Choroid plexus epithelial cell (primary cell): ENCODE results near the gene HBEGF.

Experiments used
- DNase-seq: peaks from one replicate; pipeline ENCODE4 v3.0.0-alpha.2; 2010; ENCODE audit warnings: low read depth
- H3K4me3 ChIP-seq: 2 replicates; pipeline ENCODE4 v1.5.1; 2011; ENCODE audit warnings: low read depth, mild to moderate bottlenecking, control low read depth, low read length, moderate library complexity
- TF ChIP-seq, protein P1 (sequence below): conservative IDR thresholded peaks from 2 replicates; pipeline ENCODE4 v1.5.1; 2011; ENCODE audit warnings: low read depth, mild to moderate bottlenecking, control low read depth, inconsistent platforms, low read length, moderate library complexity

The HBEGF gene

GRCh38 chr5:140362311-140362710, 15.9 kb upstream of the HBEGF start:
- H3K4me3 ChIP-seq, result no peak overlapping the region
- TF ChIP-seq, protein P1, sequence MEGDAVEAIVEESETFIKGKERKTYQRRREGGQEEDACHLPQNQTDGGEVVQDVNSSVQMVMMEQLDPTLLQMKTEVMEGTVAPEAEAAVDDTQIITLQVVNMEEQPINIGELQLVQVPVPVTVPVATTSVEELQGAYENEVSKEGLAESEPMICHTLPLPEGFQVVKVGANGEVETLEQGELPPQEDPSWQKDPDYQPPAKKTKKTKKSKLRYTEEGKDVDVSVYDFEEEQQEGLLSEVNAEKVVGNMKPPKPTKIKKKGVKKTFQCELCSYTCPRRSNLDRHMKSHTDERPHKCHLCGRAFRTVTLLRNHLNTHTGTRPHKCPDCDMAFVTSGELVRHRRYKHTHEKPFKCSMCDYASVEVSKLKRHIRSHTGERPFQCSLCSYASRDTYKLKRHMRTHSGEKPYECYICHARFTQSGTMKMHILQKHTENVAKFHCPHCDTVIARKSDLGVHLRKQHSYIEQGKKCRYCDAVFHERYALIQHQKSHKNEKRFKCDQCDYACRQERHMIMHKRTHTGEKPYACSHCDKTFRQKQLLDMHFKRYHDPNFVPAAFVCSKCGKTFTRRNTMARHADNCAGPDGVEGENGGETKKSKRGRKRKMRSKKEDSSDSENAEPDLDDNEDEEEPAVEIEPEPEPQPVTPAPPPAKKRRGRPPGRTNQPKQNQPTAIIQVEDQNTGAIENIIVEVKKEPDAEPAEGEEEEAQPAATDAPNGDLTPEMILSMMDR, result no peak
- DNase-seq, result no peak

DNA sequence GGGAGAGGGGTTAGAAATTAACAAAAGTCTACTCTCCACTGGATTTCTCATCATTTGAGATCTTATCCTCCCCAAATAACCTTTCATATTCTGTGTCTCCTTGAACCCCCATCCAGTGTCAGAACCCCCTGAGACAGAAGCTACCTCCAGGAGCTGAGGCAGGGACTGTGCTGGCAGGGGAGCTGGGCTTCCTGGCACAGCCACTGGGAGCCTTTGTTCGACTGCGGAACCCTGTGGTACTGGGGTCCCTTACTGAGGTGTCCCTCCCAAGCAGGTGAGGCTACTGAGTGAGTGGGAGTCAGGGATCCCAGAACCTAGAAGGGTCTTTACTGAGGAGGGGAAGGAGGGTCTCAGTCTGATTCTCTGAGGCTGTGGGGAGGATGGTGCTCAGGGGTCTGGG, 15.5 kb upstream of the HBEGF start:
- TF ChIP-seq, protein P1, result no peak
- H3K4me3 ChIP-seq, result no peak overlapping the region
- no peak for DNase-seq

- no peak overlapping the region for H3K4me3 ChIP-seq
- TF ChIP-seq, protein P1, result no peak
- no peak for DNase-seq
Observed at GRCh38 chr5:140360681-140361479, 14.5 kb upstream of the HBEGF start.

DNA sequence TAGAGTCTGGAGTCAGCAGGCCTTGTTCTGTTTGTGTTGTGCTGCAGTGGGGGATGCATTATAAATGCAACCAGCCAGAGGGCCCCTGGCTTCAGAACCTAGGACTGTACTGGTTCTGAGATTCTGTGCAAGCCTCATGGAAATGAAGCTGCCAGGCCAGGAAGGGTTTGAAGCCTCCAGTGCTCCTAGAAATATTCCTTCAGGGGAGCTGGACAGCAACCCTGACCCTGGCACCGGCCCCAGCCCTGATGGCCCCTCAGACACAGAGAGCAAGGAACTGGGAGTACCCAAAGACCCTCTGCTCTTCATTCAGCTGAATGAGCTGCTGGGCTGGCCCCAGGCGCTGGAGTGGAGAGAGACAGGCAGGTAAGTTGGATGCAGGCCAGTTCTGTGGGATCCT, 13.7 kb upstream of the HBEGF start, which contains the start of gene SLC4A9:
SLC4A9 (plus strand) TSS at position 94 of the 400 bp plus-strand sequence; CDS start at position 137, 43 bp downstream.
- H3K4me3 ChIP-seq, result no peak within 1 kb of the TSS
- no peak for DNase-seq
- TF ChIP-seq, protein P1, result no peak

GRCh38 chr5:140358738-140359310, 12.4 kb upstream of the HBEGF start:
- TF ChIP-seq, protein P1, result peak; percentile 74
- peak; percentile 63 for DNase-seq

GRCh38 chr5:140357726-140358093, 11.3 kb upstream of the HBEGF start:
- TF ChIP-seq, protein P1, result peak; percentile 94

More at GRCh38 chr5:140358738-140359310, 12.4 kb upstream of the HBEGF start:
- H3K4me3 ChIP-seq, result no peak overlapping the region

More at GRCh38 chr5:140357726-140358093, 11.3 kb upstream of the HBEGF start:
- DNase-seq, result peak; percentile 94
- peak overlapping the region; percentile 17 for H3K4me3 ChIP-seq
